HG03469 (cell line): Measurements from ENCODE around the gene EHD2.

ENCODE experiments used
- ATAC-seq: cut with Tn5 transposase; IDR thresholded peaks from one replicate; pipeline ENCODE4 v1.9.1; 2021; ENCODE audit warnings: mild to moderate bottlenecking, moderate library complexity, moderate number of reproducible peaks; ENCODE audit not compliant: unreplicated experiment

Gene EHD2

GRCh38 chr19:47687906-47688305 lies 25.3 kb upstream of the EHD2 start:
- no peak for ATAC-seq

GRCh38 chr19:47691090-47691489 lies 22.1 kb upstream of the EHD2 start:
- no peak for ATAC-seq

- ATAC-seq: no peak
These were observed 21.4 kb upstream of the EHD2 start for GRCh38 chr19:47691782-47692181.

GRCh38 chr19:47693489-47693888 lies 19.7 kb upstream of the EHD2 start:
- ATAC-seq: no peak

GRCh38 chr19:47693903-47694302 lies 19.3 kb upstream of the EHD2 start:
- no peak for ATAC-seq

GRCh38 chr19:47694466-47695273 lies 18.6 kb upstream of the EHD2 start:
- ATAC-seq: no peak

- no peak for ATAC-seq
These were observed 17.5 kb upstream of the EHD2 start for GRCh38 chr19:47695533-47696262.

- no peak for ATAC-seq
These were observed 16.6 kb upstream of the EHD2 start for GRCh38 chr19:47696635-47697034.

GRCh38 chr19:47697863-47698609 lies 15.2 kb upstream of the EHD2 start:
- ATAC-seq: no peak

- no peak for ATAC-seq
These were observed 14.4 kb upstream of the EHD2 start for GRCh38 chr19:47698631-47699359.

GRCh38 chr19:47699360-47699917 lies 13.8 kb upstream of the EHD2 start:
- ATAC-seq: no peak

GRCh38 chr19:47700934-47701716 lies 12.1 kb upstream of the EHD2 start:
- ATAC-seq: no peak

- ATAC-seq: no peak
These were observed 11.3 kb upstream of the EHD2 start for GRCh38 chr19:47701717-47702552.

- ATAC-seq: no peak
These were observed 10.6 kb upstream of the EHD2 start for GRCh38 chr19:47702671-47703070.

- ATAC-seq: no peak
These were observed 9.9 kb upstream of the EHD2 start for GRCh38 chr19:47703301-47703700.

- no peak for ATAC-seq
These were observed 9.2 kb upstream of the EHD2 start for GRCh38 chr19:47704024-47704423.

- no peak for ATAC-seq
These were observed 8.6 kb upstream of the EHD2 start for GRCh38 chr19:47704656-47705055.

GRCh38 chr19:47707135-47707925 lies 5.9 kb upstream of the EHD2 start:
- no peak for ATAC-seq
